MG63 (cell line): ENCODE results near the gene TRPM2. TPM values are rescaled to one million over a fixed set of nuclear protein-coding genes. Genes with fewer than 3 reads are reported as not detected.
"Not testable (repeated sequence)": the region's sequence is repeated elsewhere in the genome, so short reads cannot be mapped to it uniquely, and the experiment has no call there.

ENCODE experiments used
- DNase-seq: peaks from one replicate; pipeline ENCODE4 v3.0.0-alpha.2; 2020
- H3K27me3 ChIP-seq: fragments of 250-450 bp; sonication (Bioruptor Pico); 2 replicates; pipeline ENCODE4 v1.5.1; 2020; ENCODE audit warnings: mild to moderate bottlenecking, moderate library complexity
- H3K36me3 ChIP-seq: fragments of 250-450 bp; sonication (Bioruptor Pico); 2 replicates; pipeline ENCODE4 v1.5.1; 2020; ENCODE audit warnings: mild to moderate bottlenecking, moderate library complexity
- H3K4me3 ChIP-seq: fragments of 250-450 bp; sonication (Bioruptor Pico); 2 replicates; pipeline ENCODE4 v1.5.1; 2020; ENCODE audit warnings: mild to moderate bottlenecking, moderate library complexity
- H3K9me3 ChIP-seq: fragments of 250-450 bp; sonication (Bioruptor Pico); 2 replicates; pipeline ENCODE4 v1.5.1; 2020; ENCODE audit warnings: mild to moderate bottlenecking, moderate library complexity
- total RNA-seq: library from RNA; depleted of rRNA; stranded (reverse); fragments of >200 nt; shearing (Covaris generic); gene quantifications from 2 replicates; pipeline ENCODE4 v1.2.3, GENCODE V29; 2014; ENCODE audit warnings: low replicate concordance

The TRPM2 gene
- total RNA-seq, 1 experiment from 2014 or later, result 0.13 TPM

GRCh38 chr21:44342981-44343380, 10.4 kb upstream of the TRPM2 start:
- H3K36me3 ChIP-seq, H3K4me3 ChIP-seq, H3K9me3 ChIP-seq, DNase-seq, H3K27me3 ChIP-seq: not testable (repeated sequence)

DNA sequence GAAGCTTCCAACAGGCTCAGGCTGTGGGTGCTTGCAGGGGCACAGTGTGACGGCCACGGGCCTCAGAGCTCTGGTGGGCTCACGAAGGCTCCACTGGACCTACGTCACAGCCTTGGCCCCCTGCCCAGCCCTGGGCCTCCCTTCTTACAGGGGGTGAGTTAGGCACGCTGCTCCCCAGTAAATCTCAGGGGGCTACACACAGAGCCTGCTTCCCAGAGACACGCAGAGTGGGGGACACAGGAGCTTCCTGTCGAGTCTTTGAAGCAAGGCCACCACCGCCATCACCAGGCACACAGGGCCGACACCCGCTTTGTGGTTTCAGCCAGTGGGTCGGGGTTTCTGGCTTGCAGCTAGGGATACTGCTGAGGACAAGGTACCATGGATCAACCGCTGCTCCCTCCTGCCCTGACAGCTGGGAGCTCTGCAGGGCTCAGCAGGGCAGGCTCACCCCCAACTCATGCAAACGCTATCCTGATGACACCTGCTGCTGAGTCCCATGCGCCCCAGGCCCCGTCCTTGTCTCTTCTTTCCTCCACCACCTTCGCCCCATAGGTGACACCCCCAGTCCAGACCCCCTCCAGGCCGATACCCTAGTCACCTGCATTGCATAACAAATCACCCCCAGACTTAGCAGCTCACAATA, 8.8 kb upstream of the TRPM2 start:
- no peaks in the 10 kb centered on the region for H3K27me3 ChIP-seq
- no peaks in the 10 kb centered on the region for H3K9me3 ChIP-seq
- H3K36me3 ChIP-seq, result no peaks in the 10 kb centered on the region
- no peak overlapping the region for H3K4me3 ChIP-seq
- DNase-seq, result no peak

- Histone ChIP-seq H3K9me3 (no peaks in the 10 kb centered on the region), H3K4me3 (no peak overlapping the region), H3K36me3 (no peaks in the 10 kb centered on the region), H3K27me3 (no peaks in the 10 kb centered on the region)
- DNase-seq, result no peak
These were observed 7.9 kb upstream of the TRPM2 start for GRCh38 chr21:44345495-44345894.

GRCh38 chr21:44347911-44348451, 5.4 kb upstream of the TRPM2 start:
- no peaks in the 10 kb centered on the region for H3K36me3 ChIP-seq
- DNase-seq, result no peak
- no peak overlapping the region for H3K4me3 ChIP-seq
- no peaks in the 10 kb centered on the region for H3K9me3 ChIP-seq
- no peaks in the 10 kb centered on the region for H3K27me3 ChIP-seq

GRCh38 chr21:44348861-44349260, 4.6 kb upstream of the TRPM2 start:
- Histone ChIP-seq H3K36me3 (no peaks in the 10 kb centered on the region), H3K27me3 (no peaks in the 10 kb centered on the region), H3K4me3 (no peak overlapping the region), H3K9me3 (no peaks in the 10 kb centered on the region)
- DNase-seq, result no peak

- no peaks in the 10 kb centered on the region for H3K27me3 ChIP-seq
These were observed 4.0 kb upstream of the TRPM2 start for GRCh38 chr21:44349416-44349846.

DNA sequence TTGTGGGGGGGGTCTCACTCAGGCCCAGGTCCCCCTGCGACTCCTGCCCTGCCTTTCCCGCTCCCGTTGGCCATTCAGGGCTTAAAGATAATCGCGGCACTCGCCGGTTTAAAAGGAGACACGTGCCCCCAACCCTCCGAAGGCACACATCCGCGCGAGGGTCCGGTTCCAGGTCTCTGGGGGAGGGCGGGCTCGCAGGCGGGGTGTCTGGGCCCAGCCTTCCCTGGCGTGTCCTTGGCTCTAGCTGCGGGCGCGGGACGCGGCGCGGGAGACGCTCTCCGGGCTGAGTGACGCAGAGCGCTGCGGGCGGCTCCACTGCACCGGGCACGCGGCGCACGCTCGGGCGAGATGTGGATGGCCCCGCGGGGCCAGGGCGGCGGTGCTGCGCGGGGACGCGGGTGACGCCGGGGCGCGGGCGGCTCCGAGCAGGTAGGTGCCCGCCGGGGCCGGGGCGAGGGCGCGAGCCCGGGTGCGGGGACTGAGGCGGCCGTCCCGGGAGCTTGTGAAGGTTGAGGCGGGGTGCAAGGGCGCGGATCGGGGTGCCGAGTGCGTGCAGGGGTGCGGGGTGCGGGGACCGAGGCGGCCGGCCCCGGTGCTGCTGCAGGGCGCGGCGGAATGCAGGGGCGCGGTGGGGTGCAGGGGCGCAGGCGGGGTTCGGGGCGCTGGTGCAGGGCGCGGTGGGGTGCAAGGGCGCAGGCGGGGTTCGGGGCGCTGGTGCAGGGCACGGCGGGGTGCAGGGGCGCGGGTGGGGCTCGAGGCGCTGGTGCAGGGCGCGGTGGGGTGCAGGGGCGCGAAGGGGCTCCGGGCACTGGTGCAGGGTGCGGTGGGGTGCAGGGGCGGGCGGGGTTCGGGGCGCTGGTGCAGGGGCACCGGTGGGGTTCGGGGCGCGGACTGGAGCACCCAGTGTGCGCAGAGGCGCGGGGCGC, 3.3 kb upstream of the TRPM2 start:
- DNase-seq, result no peak
- Histone ChIP-seq H3K36me3 (no peaks in the 10 kb centered on the region), H3K9me3 (no peaks in the 10 kb centered on the region), H3K4me3 (no peak overlapping the region), H3K27me3 (no peaks in the 10 kb centered on the region)

More at GRCh38 chr21:44349416-44349846, 4.0 kb upstream of the TRPM2 start:
- DNase-seq, result no peak
- H3K36me3 ChIP-seq, result no peaks in the 10 kb centered on the region
- no peaks in the 10 kb centered on the region for H3K9me3 ChIP-seq
- H3K4me3 ChIP-seq, result no peak overlapping the region

DNA sequence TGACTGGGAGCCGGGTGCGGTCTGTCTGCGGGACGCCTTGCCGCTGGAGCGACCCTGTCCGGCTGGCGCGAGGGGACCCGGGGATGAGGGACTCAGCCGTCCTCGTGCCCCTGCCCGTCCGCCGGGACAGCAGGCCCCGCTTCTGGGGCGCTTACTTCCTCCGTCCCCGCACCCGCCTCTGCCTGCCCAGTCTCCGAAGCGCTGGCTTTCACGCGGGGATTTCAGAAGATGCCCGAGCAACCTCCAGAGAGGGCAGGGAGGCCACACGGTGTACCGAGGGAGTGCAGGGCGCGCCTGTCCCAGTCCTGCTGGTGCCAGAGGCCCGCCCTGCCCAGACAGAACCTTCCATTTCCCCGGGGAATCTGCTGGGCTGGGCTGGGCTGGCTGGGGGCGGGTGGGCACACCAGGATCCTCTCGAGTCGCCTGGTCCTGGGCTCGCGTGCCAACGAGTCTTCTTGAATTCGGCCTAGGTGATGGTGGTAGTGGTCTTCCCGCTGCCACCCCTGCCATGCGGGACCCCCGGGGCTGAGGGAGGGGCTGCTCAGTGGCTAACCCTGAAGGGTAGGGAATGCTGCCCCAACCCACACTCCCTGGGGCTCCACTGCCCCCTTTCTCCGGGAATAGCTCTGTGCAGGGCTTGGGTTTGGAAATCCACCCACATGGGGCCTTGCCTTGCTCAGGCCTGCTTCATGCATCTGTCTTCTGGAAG, 2.5 kb upstream of the TRPM2 start:
- Histone ChIP-seq H3K9me3 (no peaks in the 10 kb centered on the region), H3K27me3 (no peaks in the 10 kb centered on the region), H3K4me3 (no peak overlapping the region), H3K36me3 (no peaks in the 10 kb centered on the region)
- no peak for DNase-seq

DNA sequence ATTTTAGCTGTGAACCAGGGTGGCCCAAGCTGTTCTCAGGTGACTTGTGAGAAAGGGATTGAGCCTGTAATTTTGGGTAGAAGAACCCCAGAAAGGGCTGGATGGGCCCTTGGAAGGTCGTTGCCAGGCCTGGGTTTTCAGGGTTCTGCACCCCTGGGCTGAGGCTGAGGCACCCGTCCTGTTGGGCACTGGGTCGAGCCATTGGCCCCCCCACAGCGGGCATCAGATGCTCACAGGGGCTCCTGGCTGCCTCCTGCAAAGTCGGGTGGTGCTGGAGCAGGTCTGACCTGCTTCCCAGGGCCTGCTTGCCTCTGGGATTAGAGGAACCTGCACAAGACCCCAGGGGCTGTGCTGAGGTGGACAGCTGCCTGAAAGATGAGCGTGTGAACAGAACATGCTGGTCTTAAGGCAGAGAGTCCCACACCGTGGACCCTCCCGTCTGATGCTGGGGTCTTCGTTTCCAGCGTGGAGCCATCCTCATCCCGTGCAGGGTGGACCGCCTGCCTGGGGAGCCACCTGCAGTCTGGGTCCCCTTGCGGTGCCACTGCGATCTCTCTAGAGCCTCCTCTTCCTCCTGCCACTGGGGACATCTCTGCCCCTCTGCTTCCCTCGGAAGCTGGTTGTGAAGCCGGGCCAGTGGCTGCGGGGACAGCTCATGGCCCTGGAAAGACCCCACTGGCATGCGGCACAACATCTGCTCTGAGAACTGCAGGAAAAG, 1.7 kb upstream of the TRPM2 start:
- DNase-seq, result no peak

DNA sequence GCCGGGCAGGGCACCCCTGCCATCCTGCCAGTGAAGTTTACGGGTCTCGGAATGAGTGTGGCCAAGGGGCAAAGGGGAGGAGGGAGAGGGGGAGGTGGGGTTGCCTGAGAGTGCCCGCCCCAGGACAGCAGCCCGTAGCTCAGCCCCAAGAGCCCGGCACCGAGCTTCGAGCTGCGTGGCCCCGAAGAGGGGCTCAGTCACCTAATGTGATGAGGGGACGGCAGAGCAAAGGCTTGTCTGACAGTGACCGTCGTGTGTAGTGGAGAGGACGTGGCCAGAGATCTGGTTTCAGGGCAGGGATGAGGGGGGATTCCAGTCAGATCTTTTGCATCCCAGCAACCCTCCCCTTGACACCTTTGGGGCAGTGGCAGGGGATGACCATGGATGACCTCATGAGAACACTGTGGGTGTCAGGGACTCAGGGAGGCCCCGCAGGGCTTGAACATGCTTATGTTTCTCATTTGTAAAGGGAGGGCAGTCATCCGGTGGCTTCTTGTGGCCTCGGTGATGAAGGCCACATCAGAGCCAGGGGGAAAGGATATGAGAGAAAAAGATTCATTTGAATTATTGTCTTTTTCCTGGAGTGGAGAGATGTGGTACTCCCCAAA, 1.1 kb upstream of the TRPM2 start:
- H3K27me3 ChIP-seq, result no peaks in the 10 kb centered on the region

More for the DNA sequence above, 1.7 kb upstream of the TRPM2 start:
- Histone ChIP-seq H3K27me3 (no peaks in the 10 kb centered on the region), H3K4me3 (no peak overlapping the region), H3K9me3 (no peaks in the 10 kb centered on the region), H3K36me3 (no peaks in the 10 kb centered on the region)

DNA sequence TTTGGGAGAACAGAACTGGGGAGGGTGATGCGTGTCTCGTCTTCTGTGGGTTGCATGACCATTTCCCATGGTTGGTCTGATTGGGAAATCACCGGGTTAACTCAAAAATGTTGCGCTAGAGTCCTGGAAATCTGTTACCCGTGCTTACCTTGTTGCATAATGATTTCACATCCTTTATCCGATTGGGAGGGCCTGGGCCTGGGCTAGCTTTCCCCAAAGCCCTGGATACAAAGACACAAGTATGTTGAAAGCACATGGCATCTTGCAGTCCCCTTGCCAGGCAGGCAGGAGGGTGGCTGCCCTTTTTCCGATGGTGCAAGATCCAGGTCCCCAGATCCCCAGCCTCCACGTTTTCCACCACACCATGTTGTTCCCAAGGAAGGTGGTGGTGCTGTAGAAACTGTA, 582 bp downstream of the TRPM2 start:
- no peaks in the 10 kb centered on the region for H3K27me3 ChIP-seq
- H3K9me3 ChIP-seq, result no peaks in the 10 kb centered on the region
- H3K4me3 ChIP-seq, result no peak overlapping the region
- no peaks in the 10 kb centered on the region for H3K36me3 ChIP-seq
- DNase-seq, result no peak

More for the DNA sequence above, 1.1 kb upstream of the TRPM2 start:
- DNase-seq, result no peak
- H3K9me3 ChIP-seq, result no peaks in the 10 kb centered on the region
- H3K36me3 ChIP-seq, result no peaks in the 10 kb centered on the region
- H3K4me3 ChIP-seq, result no peak overlapping the region

DNA sequence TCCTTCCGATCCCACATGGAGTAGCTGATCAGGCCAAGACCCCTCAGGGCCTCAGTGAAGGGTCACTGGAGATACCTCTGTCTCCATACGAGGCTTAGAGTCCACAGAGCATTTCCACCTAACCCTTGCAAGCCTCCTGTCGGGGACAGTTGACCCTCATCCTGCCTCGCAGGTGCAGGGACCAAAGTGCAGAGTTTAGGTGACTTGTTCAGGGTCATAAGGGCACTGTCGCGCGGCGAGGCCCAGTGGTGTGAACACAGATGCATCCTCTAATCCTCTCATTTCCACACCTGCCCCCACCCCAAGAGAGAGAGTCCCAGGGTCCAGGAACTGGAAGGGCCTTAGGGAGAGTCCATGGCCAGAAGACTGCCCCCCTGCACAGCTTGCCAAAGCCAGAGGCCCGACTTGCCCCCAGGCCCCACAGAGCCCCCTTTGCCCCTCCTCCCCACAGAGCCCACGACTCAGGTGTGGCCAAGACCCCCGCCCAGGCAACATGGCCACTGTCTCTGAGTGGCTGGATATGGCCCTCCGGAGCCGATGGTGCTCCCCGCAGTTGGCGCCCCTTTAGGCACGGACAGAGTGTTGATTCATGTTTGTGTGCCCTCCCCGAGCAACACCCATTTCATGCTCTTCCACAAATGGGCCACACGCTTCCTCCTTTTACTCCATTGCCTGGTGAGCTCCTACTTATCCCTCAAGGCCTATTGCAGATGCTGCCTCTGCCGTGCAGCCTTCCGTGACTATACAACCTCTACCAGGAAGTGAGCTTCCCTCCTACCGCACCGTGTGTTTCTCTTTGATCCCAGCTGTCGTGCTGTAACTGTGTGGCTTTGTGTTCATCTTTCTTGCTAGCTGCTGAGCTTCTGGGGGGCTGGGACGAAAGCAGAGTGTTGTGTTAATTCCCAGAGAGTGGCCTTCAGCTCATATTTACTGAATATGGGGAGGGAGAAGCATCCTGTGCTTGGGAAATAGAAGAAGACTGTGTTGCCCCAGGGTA, 1.7 kb downstream of the TRPM2 start:
- Histone ChIP-seq H3K36me3 (no peaks in the 10 kb centered on the region), H3K27me3 (no peaks in the 10 kb centered on the region), H3K4me3 (no peak overlapping the region), H3K9me3 (no peaks in the 10 kb centered on the region)
- no peak for DNase-seq

DNA sequence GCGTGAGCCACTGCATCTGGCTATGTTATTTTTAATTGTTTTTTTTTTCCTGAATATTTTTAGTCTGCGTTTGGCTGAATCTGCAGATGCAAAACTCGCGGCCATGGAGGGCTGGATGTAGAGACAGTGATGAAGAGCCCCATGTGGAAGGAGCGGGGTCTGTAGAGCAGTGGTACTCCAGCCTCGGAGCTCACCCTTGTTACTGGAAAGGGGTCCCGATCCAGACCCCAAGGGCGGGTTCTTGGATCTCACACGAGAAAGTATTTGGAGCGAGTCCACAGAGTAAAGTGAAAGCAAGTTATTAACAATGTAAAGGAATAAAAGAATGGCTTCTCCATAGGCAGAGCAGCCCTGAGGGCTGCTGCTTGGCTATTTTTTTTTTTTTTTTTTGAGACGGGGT, 2.7 kb downstream of the TRPM2 start:
- H3K36me3 ChIP-seq, result no peaks in the 10 kb centered on the region
- no peak overlapping the region for H3K4me3 ChIP-seq
- H3K27me3 ChIP-seq, result no peaks in the 10 kb centered on the region
- no peaks in the 10 kb centered on the region for H3K9me3 ChIP-seq
- DNase-seq, result no peak

DNA sequence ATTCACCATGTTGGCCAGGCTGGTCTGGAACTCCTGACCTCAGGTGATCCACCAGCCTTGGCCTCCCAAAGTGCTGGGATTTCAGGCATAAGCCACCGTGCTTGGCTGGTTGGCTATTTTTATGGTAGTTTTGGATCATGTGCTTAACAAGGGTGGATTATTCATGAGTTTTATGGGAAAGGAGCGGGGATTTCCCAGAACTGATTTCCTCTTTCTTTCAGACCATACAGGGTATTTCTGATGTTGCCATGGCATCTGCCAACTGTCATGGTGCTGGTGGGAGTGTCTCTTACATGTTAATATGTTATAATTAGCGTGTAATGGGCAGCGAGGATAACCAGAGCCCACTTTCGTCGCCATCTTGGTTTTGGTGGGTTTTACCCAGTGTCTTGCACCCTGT, 3.2 kb downstream of the TRPM2 start:
- Histone ChIP-seq H3K9me3 (no peaks in the 10 kb centered on the region), H3K4me3 (no peak overlapping the region), H3K27me3 (no peaks in the 10 kb centered on the region), H3K36me3 (no peaks in the 10 kb centered on the region)
- no peak for DNase-seq
